ENCODE measurements around the gene RNF13.

The RNF13 gene

GRCh38 chr3:149812606-149813366, at the start of gene RNF13:
Gene RNF13, plus strand, starts transcription at chr3:149813215. Its CDS starts 32,812 bp downstream, at chr3:149846027.
- peak; percentile 93 for DNase-seq

GRCh38 chr3:149763565-149764195, 49.3 kb upstream of the RNF13 start:
- DNase-seq = no peak

- no peak for DNase-seq
Observed at GRCh38 chr3:149764302-149764701, 48.7 kb upstream of the RNF13 start.

GRCh38 chr3:149765762-149766334, 47.2 kb upstream of the RNF13 start:
- DNase-seq = no peak

GRCh38 chr3:149767720-149768119, 45.3 kb upstream of the RNF13 start:
- DNase-seq = no peak

GRCh38 chr3:149768704-149769103, 44.3 kb upstream of the RNF13 start:
- no peak for DNase-seq

GRCh38 chr3:149770246-149770645, 42.8 kb upstream of the RNF13 start:
- DNase-seq = no peak

GRCh38 chr3:149771652-149772271, 41.3 kb upstream of the RNF13 start:
- peak; percentile 25 for DNase-seq

- no peak for DNase-seq
Observed at GRCh38 chr3:149772861-149773260, 40.2 kb upstream of the RNF13 start.

- no peak for DNase-seq
Observed at GRCh38 chr3:149776170-149776569, 36.8 kb upstream of the RNF13 start.

- no peak for DNase-seq
Observed at GRCh38 chr3:149777414-149778214, 35.4 kb upstream of the RNF13 start.

GRCh38 chr3:149781211-149781610, 31.8 kb upstream of the RNF13 start:
- no peak for DNase-seq

GRCh38 chr3:149781741-149782140, 31.3 kb upstream of the RNF13 start:
- no peak for DNase-seq

- DNase-seq = no peak
Observed at GRCh38 chr3:149783576-149783975, 29.4 kb upstream of the RNF13 start.

- DNase-seq = no peak
Observed at GRCh38 chr3:149784064-149784704, 28.8 kb upstream of the RNF13 start.

- no peak for DNase-seq
Observed at GRCh38 chr3:149790268-149790667, 22.7 kb upstream of the RNF13 start.

GRCh38 chr3:149790698-149791097, 22.3 kb upstream of the RNF13 start:
- no peak for DNase-seq

- DNase-seq = no peak
Observed at GRCh38 chr3:149792452-149793270, 20.4 kb upstream of the RNF13 start, which contains the start of gene ANKUB1. Gene ANKUB1, minus strand, starts transcription at chr3:149792554. Its CDS starts 188 bp downstream, at chr3:149792366.

- no peak for DNase-seq
Observed at GRCh38 chr3:149796026-149796425, 17.0 kb upstream of the RNF13 start.

- no peak for DNase-seq
Observed at GRCh38 chr3:149800693-149801092, 12.3 kb upstream of the RNF13 start.

- no peak for DNase-seq
Observed at GRCh38 chr3:149801195-149801594, 11.8 kb upstream of the RNF13 start.

Data from activated CD8-positive, alpha-beta memory T cell treated with anti-CD3 and anti-CD28 coated beads, Interleukin-2, amount 50 U/mL, for 4 hours (primary cell).